B cell (primary cell): Measurements from ENCODE around the gene KAT7. TPM values are rescaled to one million over a fixed set of nuclear protein-coding genes. Genes with fewer than 3 reads are reported as not detected.

Experiments used
- ATAC-seq: fragments of 200-7000 bp; cut with Tn5 transposase; one replicate; pipeline ENCODE4 v1.10.0; 2021; ENCODE audit warnings: low read depth, mild to moderate bottlenecking, moderate number of reproducible peaks, moderate library complexity
- CTCF ChIA-PET: fragments of 350-600 bp; sonication (Branson Sonifier 250); formaldehyde crosslinking; loops from one replicate; lab custom pipeline; 2021; ENCODE audit warnings: antibody characterized with exemption, inconsistent platforms; lab: Charles Lee
- POLR2A ChIA-PET: fragments of 350-600 bp; sonication (Branson Sonifier 250); formaldehyde crosslinking; loops from one replicate; lab custom pipeline; 2021; ENCODE audit warnings: antibody characterized with exemption; lab: Charles Lee
- DNase-seq: peaks from one replicate; pipeline ENCODE4 v3.0.0; 2013
- H2AFZ ChIP-seq: 2 replicates; pipeline ENCODE4 v1.6.1; 2012; ENCODE audit warnings: mild to moderate bottlenecking, low read depth, low read length; ENCODE audit not compliant: insufficient read depth, poor library complexity, severe bottlenecking
- H3K27ac ChIP-seq, 2 donors: 1 replicate in 1 of 2; 2 replicates in 1 of 2; pipeline ENCODE4 v1.5.1; 2012 to 2013; ENCODE audit warnings: low read length in 2 of 2, mild to moderate bottlenecking in 2 of 2, moderate library complexity in 1 of 2
- H3K27me3 ChIP-seq, 4 experiments: fragments of 200-600 bp in 1 of 4; sonication (generic) in 1 of 4; replicated peaks in 1 of 4; 1 replicate in 2 of 4; 2 replicates in 2 of 4; pipeline versions ENCODE4 v1.6.1 to v1.7.0; 2013 to 2016; ENCODE audit warnings: low read length in 3 of 4, mild to moderate bottlenecking in 2 of 4, mixed read lengths in 1 of 4, moderate library complexity in 1 of 4; ENCODE audit not compliant: insufficient read depth in 4 of 4, control insufficient read depth in 3 of 4; ENCODE audit errors: control extremely low read depth in 1 of 4
- H3K36me3 ChIP-seq, 2 experiments: replicated peaks in 1 of 2; 1 replicate in 1 of 2; 2 replicates in 1 of 2; pipeline versions ENCODE4 v1.6.1 to v1.7.1; 2013; ENCODE audit warnings: low read length in 1 of 2; ENCODE audit not compliant: insufficient read depth in 2 of 2, control insufficient read depth in 1 of 2; ENCODE audit errors: control extremely low read depth in 1 of 2, extremely low read depth in 1 of 2
- H3K4me1 ChIP-seq, 2 donors: fragments of 200-600 bp in 1 of 2; sonication (generic) in 1 of 2; 1 replicate in 1 of 2; 2 replicates in 1 of 2; pipeline versions ENCODE4 v1.5.1 to v1.6.1; 2013 to 2017; ENCODE audit warnings: low read length in 2 of 2; ENCODE audit not compliant: control insufficient read depth in 2 of 2, insufficient read depth in 2 of 2
- H3K4me2 ChIP-seq: replicated peaks from 2 replicates; pipeline ENCODE3; 2012; ENCODE audit warnings: mild to moderate bottlenecking, low read depth, low read length; ENCODE audit not compliant: poor library complexity, severe bottlenecking
- H3K4me3 ChIP-seq, 5 experiments: fragments of 200-600 bp in 1 of 5; sonication (generic) in 1 of 5; 1 replicate in 3 of 5; 2 replicates in 2 of 5; pipeline versions ENCODE4 v1.5.1 to v1.7.0; 2011 to 2016; ENCODE audit warnings: low read length in 4 of 5, mild to moderate bottlenecking in 4 of 5, low read depth in 2 of 5, control low read depth in 1 of 5, moderate library complexity in 1 of 5; ENCODE audit not compliant: insufficient read depth in 1 of 5; ENCODE audit errors: control extremely low read depth in 1 of 5, extremely low read depth in 1 of 5
- H3K79me2 ChIP-seq: fragments of 200-600 bp; sonication (generic); one replicate; pipeline ENCODE4 v1.6.0; 2016; ENCODE audit warnings: low read length; ENCODE audit not compliant: control insufficient read depth, insufficient read depth
- H3K9ac ChIP-seq: fragments of 200-600 bp; sonication (generic); 2 replicates; pipeline ENCODE4 v1.6.1; 2017; ENCODE audit warnings: mild to moderate bottlenecking, low read length, moderate library complexity
- H3K9me3 ChIP-seq, 3 donors: one replicate each; pipeline versions ENCODE4 v1.6.1 to v1.7.1; 2013; ENCODE audit warnings: low read length in 2 of 3; ENCODE audit not compliant: control insufficient read depth in 2 of 3, insufficient read depth in 1 of 3; ENCODE audit errors: control extremely low read depth in 1 of 3
- H4K20me1 ChIP-seq: 2 replicates; pipeline ENCODE4 v1.6.0; 2012; ENCODE audit warnings: mild to moderate bottlenecking, low read length; ENCODE audit not compliant: insufficient read depth, control insufficient read depth, poor library complexity, severe bottlenecking
- H3K27ac Mint-ChIP-seq: one replicate; pipeline ENCODE4 v1.8.0; 2021; ENCODE audit warnings: mixed read lengths
- H3K27me3 Mint-ChIP-seq: one replicate; pipeline ENCODE4 v1.8.0; 2021; ENCODE audit warnings: mixed read lengths
- H3K4me1 Mint-ChIP-seq: one replicate; pipeline ENCODE4 v1.8.0; 2021; ENCODE audit warnings: mixed read lengths
- H3K4me3 Mint-ChIP-seq: one replicate; pipeline ENCODE4 v1.8.0; 2021; ENCODE audit warnings: mixed read lengths
- H3K9me3 Mint-ChIP-seq: one replicate; pipeline ENCODE4 v1.8.0; 2022; ENCODE audit warnings: mixed read lengths; ENCODE audit not compliant: insufficient read depth
- EZH2 ChIP-seq: IDR thresholded peaks from 2 replicates; pipeline ENCODE4 v1.6.1; 2012; ENCODE audit warnings: borderline replicate concordance, low read depth, mild to moderate bottlenecking, moderate library complexity, low read length; ENCODE audit not compliant: insufficient read depth, poor library complexity, severe bottlenecking
- WGBS: methylation state at CpG from one replicate; pipeline ENCODE4 v1.1.5; 2013; ENCODE audit warnings: missing lambda C conversion rate; ENCODE audit not compliant: insufficient coverage; 5-methylcytosine and 5-hydroxymethylcytosine counted together
- intact Hi-C: fragments of 100-400 bp; cut with micrococcal nuclease; formaldehyde crosslinking; loops from one replicate; pipeline ENCODE4 v1.10.0; 2022
- polyA plus RNA-seq: library from polyadenylated mRNA; depleted of rRNA; stranded (reverse); fragments of >200 nt; gene quantifications from 2 replicates; pipeline ENCODE4 v1.2.3, GENCODE V29; 2012
- total RNA-seq, 2 donors: library from RNA; stranded (reverse); fragments of 120-200 nt in 1 of 2; gene quantifications; 1 replicate in 1 of 2; 2 replicates in 1 of 2; pipeline versions ENCODE4 v1.2.3 to v1.2.4, GENCODE V29; 2013 to 2022
- TF ChIP-seq, protein P1 (sequence below): fragments of 200-600 bp; IDR thresholded peaks from one replicate; pipeline ENCODE4 v1.8.0; 2022; ENCODE audit warnings: antibody characterized with exemption, mild to moderate bottlenecking

Gene KAT7
- total and polyA plus RNA-seq, 2 donors (not counting 1 experiment from before 2014, with no cell fraction given): 16.7 to 124 TPM

DNA sequence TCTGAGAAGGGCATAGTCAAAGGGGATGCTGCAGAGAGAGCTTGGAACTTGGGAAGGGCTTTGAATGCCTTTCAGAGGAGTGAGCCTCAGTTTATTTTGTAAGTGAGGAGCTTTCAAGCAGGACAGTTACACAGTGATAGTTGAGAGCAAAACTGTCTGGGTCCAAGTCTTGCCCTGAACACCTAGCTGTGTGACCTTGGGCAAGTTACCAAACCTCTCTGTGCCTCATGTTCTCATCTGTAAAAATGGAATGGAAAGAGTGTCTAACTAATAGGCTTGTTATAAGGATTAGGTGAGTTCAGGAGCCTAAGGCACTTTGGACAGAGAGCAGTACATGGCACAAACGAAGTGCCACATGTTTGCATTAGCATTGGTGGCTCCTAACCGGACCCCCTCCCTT, 86.4 kb downstream of the KAT7 start:
- TF ChIP-seq EZH2: no peak
- TF ChIP-seq, protein P1, sequence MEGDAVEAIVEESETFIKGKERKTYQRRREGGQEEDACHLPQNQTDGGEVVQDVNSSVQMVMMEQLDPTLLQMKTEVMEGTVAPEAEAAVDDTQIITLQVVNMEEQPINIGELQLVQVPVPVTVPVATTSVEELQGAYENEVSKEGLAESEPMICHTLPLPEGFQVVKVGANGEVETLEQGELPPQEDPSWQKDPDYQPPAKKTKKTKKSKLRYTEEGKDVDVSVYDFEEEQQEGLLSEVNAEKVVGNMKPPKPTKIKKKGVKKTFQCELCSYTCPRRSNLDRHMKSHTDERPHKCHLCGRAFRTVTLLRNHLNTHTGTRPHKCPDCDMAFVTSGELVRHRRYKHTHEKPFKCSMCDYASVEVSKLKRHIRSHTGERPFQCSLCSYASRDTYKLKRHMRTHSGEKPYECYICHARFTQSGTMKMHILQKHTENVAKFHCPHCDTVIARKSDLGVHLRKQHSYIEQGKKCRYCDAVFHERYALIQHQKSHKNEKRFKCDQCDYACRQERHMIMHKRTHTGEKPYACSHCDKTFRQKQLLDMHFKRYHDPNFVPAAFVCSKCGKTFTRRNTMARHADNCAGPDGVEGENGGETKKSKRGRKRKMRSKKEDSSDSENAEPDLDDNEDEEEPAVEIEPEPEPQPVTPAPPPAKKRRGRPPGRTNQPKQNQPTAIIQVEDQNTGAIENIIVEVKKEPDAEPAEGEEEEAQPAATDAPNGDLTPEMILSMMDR: no peak
- H2AFZ ChIP-seq: no peak overlapping the region
- WGBS: no CpG with 5 or more reads among the region's 2 CpGs
- no peaks in the 10 kb centered on the region for H4K20me1 ChIP-seq
- H3K36me3 ChIP-seq: no peaks in the 10 kb centered on the region
- peaks cover 0 to 3% of the 10 kb centered on the region in 2 donors for H3K4me1 ChIP-seq
- H3K9me3 ChIP-seq: no peaks in the 10 kb centered on the region
- Mint-ChIP-seq H3K9me3 (no peaks in the 10 kb centered on the region), H3K27me3 (peaks cover 48% of the 10 kb centered on the region), H3K4me1 (no peaks in the 10 kb centered on the region), H3K27ac (no peak overlapping the region), H3K4me3 (no peak overlapping the region)
- CTCF ChIA-PET: interaction anchor here (1.2 to 1.9 kb wide), 2 partner anchors 15 to 122 kb away, joined by 4 to 7 read pairs; no protein-coding TSS in a partner anchor
- no peak overlapping the region for H3K9ac ChIP-seq
- H3K27me3 ChIP-seq: peaks cover 0 to 32% (median 8%) of the 10 kb centered on the region in 4 experiments
- DNase-seq: no peak
- ATAC-seq: no peak
- H3K79me2 ChIP-seq: no peaks in the 10 kb centered on the region
- POLR2A ChIA-PET: interaction anchor here (0.5 kb wide), 1 partner anchor 13 kb away, joined by 8 read pairs; no protein-coding TSS in a partner anchor
- H3K27ac ChIP-seq: no peak overlapping the region
- intact Hi-C loops: no loop called here
- H3K4me2 ChIP-seq: no peak overlapping the region
- H3K4me3 ChIP-seq: no peak overlapping the region

DNA sequence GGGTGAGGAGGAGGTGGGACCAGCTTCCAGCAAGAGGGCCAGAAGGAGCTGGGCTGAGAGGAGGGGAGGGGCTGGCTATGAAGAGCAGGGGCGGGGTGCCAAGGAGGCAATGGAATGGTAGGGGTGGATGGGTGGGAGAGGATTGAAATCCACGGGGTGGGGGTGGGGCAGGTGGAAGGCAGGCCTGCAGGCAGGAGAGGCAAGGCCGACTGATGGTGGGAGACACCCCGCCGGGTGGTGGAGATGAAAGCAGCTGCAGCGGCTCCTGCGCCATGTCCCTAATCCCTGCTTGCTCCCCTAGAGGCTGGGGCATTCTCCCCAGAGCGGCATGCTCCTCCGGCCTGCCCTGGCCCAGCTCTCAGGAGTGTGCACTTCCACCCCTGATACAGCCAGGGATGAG, 87.2 kb downstream of the KAT7 start:
- Mint-ChIP-seq H3K4me1 (peaks cover 6% of the 10 kb centered on the region), H3K27ac (no peak overlapping the region), H3K4me3 (no peak overlapping the region), H3K9me3 (no peaks in the 10 kb centered on the region), H3K27me3 (peaks cover 45% of the 10 kb centered on the region)
- Histone ChIP-seq H3K4me1 (peaks cover 6 to 9% of the 10 kb centered on the region in 2 donors), H3K79me2 (no peaks in the 10 kb centered on the region), H3K36me3 (no peaks in the 10 kb centered on the region), H3K27ac (no peak overlapping the region), H4K20me1 (no peaks in the 10 kb centered on the region), H2AFZ (no peak overlapping the region), H3K4me3 (no peak overlapping the region), H3K9ac (no peak overlapping the region), H3K27me3 (peaks cover 0 to 37% (median 12%) of the 10 kb centered on the region in 4 experiments), H3K4me2 (no peak overlapping the region), H3K9me3 (no peaks in the 10 kb centered on the region)
- ChIA-PET POLR2A (no interaction called here), CTCF (interaction anchor here (1.2 to 2.8 kb wide), 2 partner anchors 16 to 121 kb away, joined by 4 to 12 read pairs; no protein-coding TSS in a partner anchor)
- TF ChIP-seq, protein P1: no peak
- no peak for TF ChIP-seq EZH2
- WGBS: 89% methylated on average over 7 of the region's 9 CpGs
- ATAC-seq (no peak), DNase-seq (no peak)
- intact Hi-C loops: no loop called here
